ENCODE data around the gene KRT28.

KRT28 gene

DNA sequence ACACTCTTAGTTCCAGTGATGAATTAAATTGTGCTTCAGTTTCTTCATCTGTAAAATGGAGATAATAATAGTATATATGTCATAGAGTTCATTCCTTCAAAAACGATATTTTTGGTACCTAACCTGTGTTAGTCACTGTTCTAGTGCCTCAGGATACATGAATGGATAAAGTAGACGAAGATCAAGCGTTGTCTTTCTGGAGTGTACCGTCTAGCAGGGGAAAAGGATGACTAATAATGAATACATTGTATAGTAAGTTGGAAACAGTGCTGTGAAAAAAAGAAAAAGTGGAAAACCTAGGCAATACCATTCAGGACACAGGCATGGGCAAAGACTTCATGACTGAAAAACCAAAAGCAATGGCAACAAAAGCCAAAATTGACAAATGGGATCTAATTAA lies 14.0 kb upstream of the KRT28 start:
- H3K4me3 ChIP-seq (ENCODE audit: low read depth, low read length) = no peak overlapping the region
- TF ChIP-seq, protein P1, sequence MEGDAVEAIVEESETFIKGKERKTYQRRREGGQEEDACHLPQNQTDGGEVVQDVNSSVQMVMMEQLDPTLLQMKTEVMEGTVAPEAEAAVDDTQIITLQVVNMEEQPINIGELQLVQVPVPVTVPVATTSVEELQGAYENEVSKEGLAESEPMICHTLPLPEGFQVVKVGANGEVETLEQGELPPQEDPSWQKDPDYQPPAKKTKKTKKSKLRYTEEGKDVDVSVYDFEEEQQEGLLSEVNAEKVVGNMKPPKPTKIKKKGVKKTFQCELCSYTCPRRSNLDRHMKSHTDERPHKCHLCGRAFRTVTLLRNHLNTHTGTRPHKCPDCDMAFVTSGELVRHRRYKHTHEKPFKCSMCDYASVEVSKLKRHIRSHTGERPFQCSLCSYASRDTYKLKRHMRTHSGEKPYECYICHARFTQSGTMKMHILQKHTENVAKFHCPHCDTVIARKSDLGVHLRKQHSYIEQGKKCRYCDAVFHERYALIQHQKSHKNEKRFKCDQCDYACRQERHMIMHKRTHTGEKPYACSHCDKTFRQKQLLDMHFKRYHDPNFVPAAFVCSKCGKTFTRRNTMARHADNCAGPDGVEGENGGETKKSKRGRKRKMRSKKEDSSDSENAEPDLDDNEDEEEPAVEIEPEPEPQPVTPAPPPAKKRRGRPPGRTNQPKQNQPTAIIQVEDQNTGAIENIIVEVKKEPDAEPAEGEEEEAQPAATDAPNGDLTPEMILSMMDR (IDR thresholded peaks at IDR 0.05; ENCODE audit: borderline replicate concordance, insufficient read depth, low read depth, low read length) = no peak

DNA sequence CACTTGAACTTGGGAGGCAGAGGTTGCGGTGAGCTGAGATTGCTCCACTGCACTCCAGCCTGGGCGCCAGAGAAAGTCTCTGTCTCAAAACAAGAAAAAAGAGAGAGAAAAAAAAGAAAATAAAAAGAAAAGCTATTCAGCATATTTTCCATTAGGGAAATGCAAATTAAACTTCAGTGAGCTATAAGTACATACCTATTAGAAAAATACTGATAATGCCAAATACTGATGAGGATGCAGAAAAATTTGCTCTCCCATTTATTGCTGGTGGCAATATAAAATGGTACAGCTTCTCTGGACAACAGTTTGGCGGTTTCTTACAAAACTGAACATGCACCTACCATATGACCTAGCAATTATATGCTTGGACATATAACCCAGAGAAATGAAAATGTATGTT lies 12.9 kb upstream of the KRT28 start:
- H3K4me3 ChIP-seq (ENCODE audit: low read depth, low read length) = no peak overlapping the region
- TF ChIP-seq, protein P1 (IDR thresholded peaks at IDR 0.05; ENCODE audit: borderline replicate concordance, insufficient read depth, low read depth, low read length) = no peak

DNA sequence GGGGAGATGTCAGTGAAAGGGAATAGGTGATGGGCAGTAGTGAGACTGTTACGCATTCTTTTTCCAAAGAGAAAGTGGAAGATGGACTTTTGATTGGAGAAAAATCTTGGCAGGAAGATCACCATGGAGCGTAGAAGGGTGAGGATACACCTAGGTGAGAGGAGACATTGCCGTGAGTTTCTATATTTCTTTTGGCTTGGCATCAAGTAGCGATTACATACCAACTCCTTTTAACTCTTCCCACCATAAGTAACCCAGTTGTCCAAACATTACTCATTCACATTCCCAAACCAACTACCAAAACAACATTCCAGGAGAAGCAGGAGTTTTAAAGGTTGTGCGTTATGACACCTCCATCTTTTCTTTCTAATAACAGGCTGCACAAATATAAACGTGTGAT lies 10.7 kb upstream of the KRT28 start:
- TF ChIP-seq, protein P1 (IDR thresholded peaks at IDR 0.05; ENCODE audit: borderline replicate concordance, insufficient read depth, low read depth, low read length) = no peak
- H3K4me3 ChIP-seq (ENCODE audit: low read depth, low read length) = no peak overlapping the region

DNA sequence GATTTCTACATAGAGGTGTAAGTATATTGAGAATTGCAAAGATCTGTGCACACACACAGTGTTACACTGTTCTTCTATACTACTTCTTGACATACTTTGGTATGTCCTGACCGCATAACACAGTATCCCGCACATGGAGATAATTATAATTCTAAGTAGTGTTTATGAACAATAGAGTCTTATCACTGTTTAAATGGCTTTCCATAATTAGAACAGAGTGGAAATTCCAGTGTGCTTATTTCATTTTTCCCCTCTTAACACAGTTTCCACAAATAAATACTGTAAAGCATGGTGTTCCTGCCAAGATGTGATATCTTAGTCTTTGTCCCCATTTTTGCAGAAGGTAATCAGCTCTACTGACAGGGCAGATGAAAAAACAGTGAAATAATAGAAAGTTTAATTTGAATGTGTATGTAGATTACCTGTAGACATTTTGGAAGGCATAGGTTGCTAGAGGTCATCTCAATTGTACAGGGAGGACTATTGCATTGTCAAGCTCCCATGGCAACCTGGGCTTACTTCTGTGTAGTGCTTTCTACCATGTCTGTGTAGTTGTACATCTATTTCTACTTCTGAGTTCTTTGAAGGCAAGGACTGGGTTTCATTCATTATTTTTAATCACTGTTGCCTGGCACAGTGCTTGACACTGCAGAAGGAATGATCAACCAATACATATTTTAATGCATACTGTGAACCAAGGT lies 10.1 kb upstream of the KRT28 start:
- TF ChIP-seq, protein P1 (IDR thresholded peaks at IDR 0.05; ENCODE audit: borderline replicate concordance, insufficient read depth, low read depth, low read length) = no peak

DNA sequence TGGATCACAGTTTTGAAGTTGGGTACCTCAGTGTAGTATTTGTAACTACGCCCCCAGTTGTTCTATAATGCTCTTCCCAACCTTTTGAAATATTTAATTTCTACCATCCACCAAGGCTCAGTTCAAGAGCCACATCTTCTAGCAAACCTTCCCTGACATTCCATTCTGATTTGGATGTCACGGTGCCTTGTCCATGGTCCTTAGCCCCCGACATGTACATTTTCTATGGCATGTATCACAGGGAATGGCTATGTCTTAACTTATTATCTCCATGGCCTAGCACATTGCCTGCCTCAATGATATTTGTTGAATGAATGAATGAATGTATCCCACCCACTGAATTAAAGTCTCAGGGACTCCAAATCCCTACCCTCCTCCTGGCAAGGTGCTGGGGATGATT lies 6.4 kb upstream of the KRT28 start:
- H3K4me3 ChIP-seq (ENCODE audit: low read depth, low read length) = no peak overlapping the region
- TF ChIP-seq, protein P1 (IDR thresholded peaks at IDR 0.05; ENCODE audit: borderline replicate concordance, insufficient read depth, low read depth, low read length) = no peak

More for the DNA sequence above, 10.1 kb upstream of the KRT28 start:
- H3K4me3 ChIP-seq (ENCODE audit: low read depth, low read length) = no peak overlapping the region

DNA sequence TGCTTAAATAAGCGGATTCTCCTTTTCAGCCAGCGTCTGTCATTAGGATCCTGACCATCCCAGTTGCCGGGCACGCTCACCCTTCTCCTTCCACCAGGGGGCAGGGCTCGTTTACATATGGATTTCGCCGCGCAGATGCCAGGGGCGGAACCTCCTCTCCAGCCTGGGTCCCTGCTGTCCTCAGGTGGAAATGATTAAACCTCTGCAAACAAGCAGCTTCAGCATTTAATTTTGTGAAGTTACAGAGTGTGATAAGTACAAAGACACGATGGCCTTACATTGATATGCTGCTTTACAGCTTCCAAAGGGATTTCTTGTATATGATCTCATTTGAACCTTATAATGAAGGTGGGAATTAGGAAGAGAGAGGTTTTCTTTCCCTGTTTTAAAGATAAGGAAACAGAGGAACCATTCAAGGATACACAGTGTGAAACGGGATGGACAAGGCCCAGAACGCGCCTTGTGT lies 3.9 kb upstream of the KRT28 start:
- no peak overlapping the region for H3K4me3 ChIP-seq (ENCODE audit: low read depth, low read length)
- TF ChIP-seq, protein P1 (IDR thresholded peaks at IDR 0.05; ENCODE audit: borderline replicate concordance, insufficient read depth, low read depth, low read length) = peak; percentile 79

DNA sequence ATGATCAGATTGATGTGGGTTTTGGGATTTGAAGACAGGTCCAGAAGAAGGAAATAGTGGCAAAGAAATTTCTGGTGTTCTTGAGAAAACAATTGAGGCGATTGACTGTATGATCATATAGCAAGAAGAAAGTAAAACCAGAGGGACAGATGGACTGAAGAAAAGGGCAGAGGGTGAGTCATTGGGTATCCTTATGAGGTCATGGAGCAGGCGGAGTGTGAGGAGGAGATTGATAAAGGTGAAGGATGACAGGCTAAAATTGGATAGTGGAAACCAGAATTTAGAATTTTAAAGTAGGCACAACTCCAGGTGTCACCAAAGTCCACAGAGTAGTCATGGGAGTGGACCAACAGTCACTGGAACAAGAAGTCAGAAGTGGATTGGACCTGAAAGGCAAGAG lies 1.4 kb upstream of the KRT28 start:
- TF ChIP-seq, protein P1 (IDR thresholded peaks at IDR 0.05; ENCODE audit: borderline replicate concordance, insufficient read depth, low read depth, low read length) = no peak
- no peak overlapping the region for H3K4me3 ChIP-seq (ENCODE audit: low read depth, low read length)
